ENCODE measurements around the gene IMMP1L.

DNA sequence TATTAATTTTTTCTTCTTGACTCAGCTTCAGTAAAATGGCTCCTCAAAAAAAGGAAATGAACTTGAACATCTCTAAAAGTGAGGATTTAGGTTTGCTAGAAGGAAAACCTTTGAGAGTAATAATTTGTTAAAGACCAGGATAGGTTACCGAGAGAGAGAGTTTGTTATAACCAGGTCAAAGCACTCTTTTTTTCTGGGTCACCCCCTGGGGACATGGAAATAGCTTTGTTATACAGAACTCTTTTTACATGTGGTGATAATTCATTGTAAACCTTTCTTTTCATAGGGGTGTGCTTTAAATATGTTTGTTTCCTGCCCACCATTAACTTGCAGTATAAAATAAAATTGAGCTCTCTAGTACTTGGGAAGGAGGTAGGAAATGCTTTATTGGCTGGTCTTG lies 92.1 kb downstream of the IMMP1L start:
- TF ChIP-seq, protein P1, sequence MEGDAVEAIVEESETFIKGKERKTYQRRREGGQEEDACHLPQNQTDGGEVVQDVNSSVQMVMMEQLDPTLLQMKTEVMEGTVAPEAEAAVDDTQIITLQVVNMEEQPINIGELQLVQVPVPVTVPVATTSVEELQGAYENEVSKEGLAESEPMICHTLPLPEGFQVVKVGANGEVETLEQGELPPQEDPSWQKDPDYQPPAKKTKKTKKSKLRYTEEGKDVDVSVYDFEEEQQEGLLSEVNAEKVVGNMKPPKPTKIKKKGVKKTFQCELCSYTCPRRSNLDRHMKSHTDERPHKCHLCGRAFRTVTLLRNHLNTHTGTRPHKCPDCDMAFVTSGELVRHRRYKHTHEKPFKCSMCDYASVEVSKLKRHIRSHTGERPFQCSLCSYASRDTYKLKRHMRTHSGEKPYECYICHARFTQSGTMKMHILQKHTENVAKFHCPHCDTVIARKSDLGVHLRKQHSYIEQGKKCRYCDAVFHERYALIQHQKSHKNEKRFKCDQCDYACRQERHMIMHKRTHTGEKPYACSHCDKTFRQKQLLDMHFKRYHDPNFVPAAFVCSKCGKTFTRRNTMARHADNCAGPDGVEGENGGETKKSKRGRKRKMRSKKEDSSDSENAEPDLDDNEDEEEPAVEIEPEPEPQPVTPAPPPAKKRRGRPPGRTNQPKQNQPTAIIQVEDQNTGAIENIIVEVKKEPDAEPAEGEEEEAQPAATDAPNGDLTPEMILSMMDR (conservative IDR thresholded peaks at IDR 0.05; ENCODE audit: low read length) = no peak
- no peak for TF ChIP-seq EZH2phosphoT487 (IDR thresholded peaks at IDR 0.05; ENCODE audit: borderline replicate concordance, low read depth, low read length)
